CD4-positive, alpha-beta memory T cell (primary cell): ENCODE results near the gene KCNQ1OT1. TPM values are rescaled to one million over a fixed set of nuclear protein-coding genes. Genes with fewer than 3 reads are reported as not detected.

ENCODE experiments used
- CTCF ChIA-PET: fragments of 350-600 bp; sonication (Branson Sonifier 250); formaldehyde crosslinking; loops from one replicate; lab custom pipeline; 2021; ENCODE audit warnings: inconsistent platforms; ENCODE audit not compliant: partially characterized antibody; lab: Charles Lee
- POLR2A ChIA-PET: fragments of 350-600 bp; sonication (Branson Sonifier 250); formaldehyde crosslinking; loops from one replicate; lab custom pipeline; 2021; ENCODE audit not compliant: partially characterized antibody; lab: Charles Lee
- DNase-seq, 5 donors: peaks; one replicate each; pipeline versions ENCODE4 v3.0.0 to v3.0.0-alpha.2; 2020 to 2022; ENCODE audit warnings: mixed read lengths in 1 of 5
- H3K27ac ChIP-seq: one replicate; pipeline ENCODE4 v1.7.0; 2013; ENCODE audit warnings: low read depth, low read length
- H3K27me3 ChIP-seq: 2 replicates; pipeline ENCODE4 v1.7.0; 2013; ENCODE audit warnings: mild to moderate bottlenecking, low read length, moderate library complexity; ENCODE audit not compliant: insufficient read depth
- H3K36me3 ChIP-seq: 2 replicates; pipeline ENCODE4 v1.7.0; 2013; ENCODE audit warnings: mild to moderate bottlenecking, low read length, moderate library complexity; ENCODE audit not compliant: insufficient read depth
- H3K4me1 ChIP-seq: 2 replicates; pipeline ENCODE4 v1.7.0; 2013; ENCODE audit warnings: mild to moderate bottlenecking, low read length, moderate library complexity; ENCODE audit not compliant: insufficient read depth
- H3K4me3 ChIP-seq, 2 donors: one replicate each; pipeline ENCODE4 v1.7.0; 2013; ENCODE audit warnings: low read length in 2 of 2, mild to moderate bottlenecking in 1 of 2
- H3K9me3 ChIP-seq, 2 donors: one replicate each; pipeline ENCODE4 v1.7.0; 2013; ENCODE audit warnings: low read length in 2 of 2, control low read depth in 1 of 2; ENCODE audit not compliant: control insufficient read depth in 1 of 2
- H3K27ac Mint-ChIP-seq, 7 donors: one replicate each; pipeline ENCODE4 v1.8.0; 2020 to 2021; ENCODE audit warnings: mixed read lengths in 7 of 7, mild to moderate bottlenecking in 6 of 7, inconsistent platforms in 3 of 7, moderate library complexity in 3 of 7
- H3K27me3 Mint-ChIP-seq, 2 donors: one replicate each; pipeline ENCODE4 v1.8.0; 2020 to 2021; ENCODE audit warnings: mixed read lengths in 2 of 2
- H3K36me3 Mint-ChIP-seq, 2 donors: one replicate each; pipeline ENCODE4 v1.8.0; 2020 to 2021; ENCODE audit warnings: mixed read lengths in 2 of 2, inconsistent platforms in 1 of 2, mild to moderate bottlenecking in 1 of 2
- H3K4me1 Mint-ChIP-seq, 4 donors: one replicate each; pipeline ENCODE4 v1.8.0; 2020 to 2021; ENCODE audit warnings: mixed read lengths in 4 of 4, mild to moderate bottlenecking in 1 of 4
- H3K4me3 Mint-ChIP-seq, 8 donors: one replicate each; pipeline ENCODE4 v1.8.0; 2020 to 2021; ENCODE audit warnings: mixed read lengths in 8 of 8, mild to moderate bottlenecking in 7 of 8, moderate library complexity in 6 of 8, inconsistent platforms in 3 of 8
- H3K9me3 Mint-ChIP-seq, 8 donors: one replicate each; pipeline ENCODE4 v1.8.0; 2020 to 2021; ENCODE audit warnings: mixed read lengths in 8 of 8, mild to moderate bottlenecking in 5 of 8, inconsistent platforms in 3 of 8, moderate library complexity in 1 of 8
- intact Hi-C: fragments of 100-400 bp; cut with micrococcal nuclease; formaldehyde crosslinking; loops from one replicate; pipeline ENCODE4 v1.15.1; 2023
- polyA plus RNA-seq, 2 donors: library from polyadenylated mRNA; unstranded; fragments of 300-500 nt; fragmentation: Illumina TruSeq; gene quantifications; one replicate each; pipeline ENCODE4 v1.2.3, GENCODE V29; 2021
- total RNA-seq, 2 experiments: library from RNA; stranded (reverse); gene quantifications; one replicate each; pipeline ENCODE4 v1.2.3, GENCODE V29; 2021

KCNQ1OT1 gene
- total and polyA plus RNA-seq, 4 experiments from 2014 or later: 0.03 to 0.38 (median 0.23) TPM

- peak overlapping the region in 1 of 7 donors; percentile 22 for H3K27ac Mint-ChIP-seq
- no peaks in the 10 kb centered on the region for H3K27me3 Mint-ChIP-seq
- H3K9me3 ChIP-seq: no peaks in the 10 kb centered on the region
- no peaks in the 10 kb centered on the region for H3K4me1 Mint-ChIP-seq
- intact Hi-C loops: no loop called here
- peaks cover 0 to 2% (median 0%) of the 10 kb centered on the region in 8 donors for H3K9me3 Mint-ChIP-seq
- no peak overlapping the region for H3K4me3 ChIP-seq
- H3K36me3 Mint-ChIP-seq: peaks cover 7 to 9% of the 10 kb centered on the region in 2 donors
- no peak overlapping the region for H3K4me3 Mint-ChIP-seq
- ChIA-PET POLR2A (no interaction called here), CTCF (no interaction called here)
- no peak overlapping the region for H3K27ac ChIP-seq
- H3K27me3 ChIP-seq: no peaks in the 10 kb centered on the region
- no peaks in the 10 kb centered on the region for H3K4me1 ChIP-seq
- DNase-seq: no peak
- no peaks in the 10 kb centered on the region for H3K36me3 ChIP-seq
Observed at GRCh38 chr11:2666401-2666741, 33.4 kb downstream of the KCNQ1OT1 start.

- Histone ChIP-seq H3K27ac (no peak overlapping the region), H3K36me3 (no peaks in the 10 kb centered on the region), H3K27me3 (no peaks in the 10 kb centered on the region), H3K9me3 (no peaks in the 10 kb centered on the region), H3K4me3 (no peak overlapping the region), H3K4me1 (no peaks in the 10 kb centered on the region)
- POLR2A ChIA-PET: no interaction called here
- Mint-ChIP-seq H3K36me3 (peaks cover 12 to 14% of the 10 kb centered on the region in 2 donors), H3K4me3 (no peak overlapping the region), H3K27me3 (no peaks in the 10 kb centered on the region), H3K9me3 (peaks cover 0 to 4% (median under 1%) of the 10 kb centered on the region in 8 donors), H3K4me1 (no peaks in the 10 kb centered on the region), H3K27ac (no peak overlapping the region)
- DNase-seq: no peak
- intact Hi-C loops: no loop called here
- CTCF ChIA-PET: no interaction called here
Observed at GRCh38 chr11:2665526-2666400, 34.0 kb downstream of the KCNQ1OT1 start.

- intact Hi-C loops: no loop called here
- H3K27ac ChIP-seq: no peak overlapping the region
- no peak overlapping the region for H3K4me3 ChIP-seq
- H3K27me3 Mint-ChIP-seq: no peaks in the 10 kb centered on the region
- H3K9me3 ChIP-seq: no peaks in the 10 kb centered on the region
- no peak for DNase-seq
- no peak overlapping the region for H3K4me3 Mint-ChIP-seq
- H3K4me1 Mint-ChIP-seq: no peaks in the 10 kb centered on the region
- H3K36me3 Mint-ChIP-seq: peaks cover 11 to 21% of the 10 kb centered on the region in 2 donors
- H3K4me1 ChIP-seq: no peaks in the 10 kb centered on the region
- no peak overlapping the region for H3K27ac Mint-ChIP-seq
- peaks cover 0 to 6% (median 3%) of the 10 kb centered on the region in 8 donors for H3K9me3 Mint-ChIP-seq
- no peaks in the 10 kb centered on the region for H3K36me3 ChIP-seq
- H3K27me3 ChIP-seq: no peaks in the 10 kb centered on the region
- CTCF ChIA-PET: no interaction called here
- POLR2A ChIA-PET: no interaction called here
Observed at GRCh38 chr11:2664791-2665525, 34.8 kb downstream of the KCNQ1OT1 start.

GRCh38 chr11:2664376-2664775, 35.4 kb downstream of the KCNQ1OT1 start:
- H3K36me3 Mint-ChIP-seq: peaks cover 12 to 19% of the 10 kb centered on the region in 2 donors
- H3K9me3 ChIP-seq: no peaks in the 10 kb centered on the region

GRCh38 chr11:2663915-2664314, 35.9 kb downstream of the KCNQ1OT1 start:
- no peaks in the 10 kb centered on the region for H3K9me3 ChIP-seq
- ChIA-PET POLR2A (no interaction called here), CTCF (no interaction called here)
- Mint-ChIP-seq H3K9me3 (peaks cover 0 to 9% (median 6%) of the 10 kb centered on the region in 8 donors), H3K4me3 (no peak overlapping the region), H3K27ac (no peak overlapping the region), H3K4me1 (no peaks in the 10 kb centered on the region), H3K36me3 (peaks cover 17 to 23% of the 10 kb centered on the region in 2 donors), H3K27me3 (no peaks in the 10 kb centered on the region)
- intact Hi-C loops: no loop called here
- H3K27me3 ChIP-seq: no peaks in the 10 kb centered on the region
- H3K27ac ChIP-seq: no peak overlapping the region
- H3K4me1 ChIP-seq: no peaks in the 10 kb centered on the region
- DNase-seq: no peak
- H3K36me3 ChIP-seq: no peaks in the 10 kb centered on the region
- H3K4me3 ChIP-seq: no peak overlapping the region

More at GRCh38 chr11:2664376-2664775, 35.4 kb downstream of the KCNQ1OT1 start:
- intact Hi-C loops: no loop called here
- Histone ChIP-seq H3K36me3 (no peaks in the 10 kb centered on the region), H3K4me1 (no peaks in the 10 kb centered on the region), H3K27me3 (no peaks in the 10 kb centered on the region), H3K27ac (no peak overlapping the region), H3K4me3 (no peak overlapping the region)
- ChIA-PET POLR2A (no interaction called here), CTCF (no interaction called here)
- peaks cover 0 to 6% (median 4%) of the 10 kb centered on the region in 8 donors for H3K9me3 Mint-ChIP-seq
- no peak overlapping the region for H3K27ac Mint-ChIP-seq
- H3K4me1 Mint-ChIP-seq: no peaks in the 10 kb centered on the region
- no peak for DNase-seq
- no peak overlapping the region for H3K4me3 Mint-ChIP-seq
- no peaks in the 10 kb centered on the region for H3K27me3 Mint-ChIP-seq

- H3K36me3 ChIP-seq: no peaks in the 10 kb centered on the region
- H3K9me3 Mint-ChIP-seq: peaks cover 0 to 12% (median 6%) of the 10 kb centered on the region in 8 donors
- H3K4me1 Mint-ChIP-seq: no peaks in the 10 kb centered on the region
- no peak overlapping the region for H3K27ac Mint-ChIP-seq
- H3K27ac ChIP-seq: no peak overlapping the region
- H3K27me3 ChIP-seq: no peaks in the 10 kb centered on the region
- no peaks in the 10 kb centered on the region for H3K4me1 ChIP-seq
- H3K36me3 Mint-ChIP-seq: peaks cover 21 to 27% of the 10 kb centered on the region in 2 donors
- H3K27me3 Mint-ChIP-seq: no peaks in the 10 kb centered on the region
- POLR2A ChIA-PET: no interaction called here
- CTCF ChIA-PET: no interaction called here
- no peak for DNase-seq
- intact Hi-C loops: no loop called here
- H3K9me3 ChIP-seq: no peaks in the 10 kb centered on the region
- no peak overlapping the region for H3K4me3 ChIP-seq
- no peak overlapping the region for H3K4me3 Mint-ChIP-seq
Observed at GRCh38 chr11:2663506-2663905, 36.3 kb downstream of the KCNQ1OT1 start.

GRCh38 chr11:2662430-2663299, 37.1 kb downstream of the KCNQ1OT1 start:
- H3K4me3 Mint-ChIP-seq: no peak overlapping the region
- H3K9me3 ChIP-seq: no peaks in the 10 kb centered on the region
- no peaks in the 10 kb centered on the region for H3K36me3 ChIP-seq
- H3K27me3 ChIP-seq: no peaks in the 10 kb centered on the region
- no peak overlapping the region for H3K27ac Mint-ChIP-seq
- no peak for DNase-seq
- no peak overlapping the region for H3K27ac ChIP-seq
- no peaks in the 10 kb centered on the region for H3K27me3 Mint-ChIP-seq
- no peak overlapping the region for H3K4me3 ChIP-seq
- CTCF ChIA-PET: no interaction called here
- intact Hi-C loops: no loop called here
- H3K4me1 ChIP-seq: no peaks in the 10 kb centered on the region
- peaks cover 0 to 13% (median 6%) of the 10 kb centered on the region in 8 donors for H3K9me3 Mint-ChIP-seq
- H3K36me3 Mint-ChIP-seq: peaks cover 23 to 32% of the 10 kb centered on the region in 2 donors
- H3K4me1 Mint-ChIP-seq: no peaks in the 10 kb centered on the region
- POLR2A ChIA-PET: no interaction called here
